Prostate gland (tissue), 2 donors: ENCODE results near the gene FARP2.

Experiments
- CTCF ChIP-seq, 4 experiments: fragments of 200-600 bp in 2 of 4; fragments of 450-650 bp in 2 of 4; sonication (generic) in 2 of 4; IDR thresholded peaks; 1 replicate in 3 of 4; 2 replicates in 1 of 4; pipeline ENCODE4 v1.5.1; 2016 to 2019; ENCODE audit warnings: antibody characterized with exemption in 4 of 4, mild to moderate bottlenecking in 2 of 4, moderate library complexity in 2 of 4
- POLR2A ChIP-seq: fragments of 450-650 bp; IDR thresholded peaks from one replicate; pipeline ENCODE4 v1.6.1; 2016; ENCODE audit warnings: antibody characterized with exemption, mild to moderate bottlenecking
- POLR2AphosphoS5 ChIP-seq: sonication (generic); formaldehyde crosslinking; IDR thresholded peaks from one replicate; pipeline ENCODE4 v1.6.1; 2017; ENCODE audit warnings: antibody characterized with exemption

DNA sequence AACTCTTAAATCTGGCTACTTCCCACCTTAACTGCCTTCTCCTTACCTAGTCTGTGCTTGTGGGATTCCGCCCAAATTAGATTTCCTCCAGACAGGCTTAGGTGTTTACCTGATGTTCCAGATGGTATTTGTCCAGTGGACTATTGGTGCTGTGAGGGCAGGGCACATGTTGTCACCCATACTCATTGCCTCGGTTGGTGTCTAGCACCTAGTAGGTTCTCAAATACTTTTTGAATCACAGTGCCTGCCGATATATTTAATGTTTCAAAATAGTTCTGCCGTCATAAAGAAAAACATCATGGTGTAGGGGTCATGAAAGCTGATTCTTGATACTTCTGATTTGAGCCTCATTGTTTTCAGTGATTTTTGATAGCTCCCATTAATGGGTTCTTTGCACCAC is 39.3 kb upstream of the FARP2 start:
- no peak for TF ChIP-seq POLR2AphosphoS5
- no peak for TF ChIP-seq CTCF (IDR thresholded peaks at IDR 0.05)
- TF ChIP-seq POLR2A: no peak
